ENCODE measurements around the gene GH1.
"Not testable (repeated sequence)": the region's sequence is repeated elsewhere in the genome, so short reads cannot be mapped to it uniquely, and the experiment has no call there.

GH1 gene

GRCh38 chr17:63892316-63893037 lies 26.2 kb downstream of the GH1 start:
- in situ Hi-C loops (cut with MboI; ENCODE audit: low pct_unique_long_range_greater_than_20kb, low sequenced_read_pairs, unreplicated experiment); DNase-seq (ENCODE audit: low spot score): not testable (repeated sequence)

- in situ Hi-C loops (cut with MboI; ENCODE audit: low pct_unique_long_range_greater_than_20kb, low sequenced_read_pairs, unreplicated experiment); DNase-seq (ENCODE audit: low spot score): not testable (repeated sequence)
- TF ChIP-seq CTCF (IDR thresholded peaks at IDR 0.05; ENCODE audit: extremely low read depth, insufficient read depth, missing control alignments) = peak; percentile 50
These were observed 29.4 kb downstream of the GH1 start for GRCh38 chr17:63889026-63889848.

- in situ Hi-C loops (cut with MboI; ENCODE audit: low pct_unique_long_range_greater_than_20kb, low sequenced_read_pairs, unreplicated experiment); DNase-seq (ENCODE audit: low spot score): not testable (repeated sequence)
These were observed 33.5 kb downstream of the GH1 start for GRCh38 chr17:63885119-63885518.

- DNase-seq (ENCODE audit: low spot score); in situ Hi-C loops (cut with MboI; ENCODE audit: low pct_unique_long_range_greater_than_20kb, low sequenced_read_pairs, unreplicated experiment): not testable (repeated sequence)
These were observed 36.0 kb downstream of the GH1 start for GRCh38 chr17:63882626-63883126.

GRCh38 chr17:63881935-63882601 lies 36.6 kb downstream of the GH1 start, which contains the start of gene GH2:
Gene GH2, minus strand, starts transcription at chr17:63881944. Its CDS starts 143 bp downstream, at chr17:63881801.
- DNase-seq (ENCODE audit: low spot score) = peak; percentile 85
- in situ Hi-C loops (cut with MboI; ENCODE audit: low pct_unique_long_range_greater_than_20kb, low sequenced_read_pairs, unreplicated experiment) = no loop called here
- peak; percentile 84 for TF ChIP-seq CTCF (IDR thresholded peaks at IDR 0.05; ENCODE audit: extremely low read depth, insufficient read depth, missing control alignments)

- DNase-seq (ENCODE audit: low spot score); in situ Hi-C loops (cut with MboI; ENCODE audit: low pct_unique_long_range_greater_than_20kb, low sequenced_read_pairs, unreplicated experiment): not testable (repeated sequence)
These were observed 37.3 kb downstream of the GH1 start for GRCh38 chr17:63881337-63881736.

GRCh38 chr17:63880706-63881105 lies 37.9 kb downstream of the GH1 start:
- in situ Hi-C loops (cut with MboI; ENCODE audit: low pct_unique_long_range_greater_than_20kb, low sequenced_read_pairs, unreplicated experiment) = no loop called here

GRCh38 chr17:63878413-63878812 lies 40.2 kb downstream of the GH1 start:
- in situ Hi-C loops (cut with MboI; ENCODE audit: low pct_unique_long_range_greater_than_20kb, low sequenced_read_pairs, unreplicated experiment); DNase-seq (ENCODE audit: low spot score): not testable (repeated sequence)

More at GRCh38 chr17:63880706-63881105, 37.9 kb downstream of the GH1 start:
- no peak for DNase-seq (ENCODE audit: low spot score)
- no peak for TF ChIP-seq CTCF (IDR thresholded peaks at IDR 0.05; ENCODE audit: extremely low read depth, insufficient read depth, missing control alignments)

- DNase-seq (ENCODE audit: low spot score); in situ Hi-C loops (cut with MboI; ENCODE audit: low pct_unique_long_range_greater_than_20kb, low sequenced_read_pairs, unreplicated experiment): not testable (repeated sequence)
These were observed 43.9 kb downstream of the GH1 start for GRCh38 chr17:63874693-63875092.

GRCh38 chr17:63874061-63874626 lies 44.5 kb downstream of the GH1 start:
- in situ Hi-C loops (cut with MboI; ENCODE audit: low pct_unique_long_range_greater_than_20kb, low sequenced_read_pairs, unreplicated experiment); DNase-seq (ENCODE audit: low spot score): not testable (repeated sequence)

GRCh38 chr17:63873577-63873976 lies 45.1 kb downstream of the GH1 start, which contains the start of gene CSH2:
Gene CSH2, minus strand, starts transcription at chr17:63873677. Its CDS starts 63 bp downstream, at chr17:63873614.
- in situ Hi-C loops (cut with MboI; ENCODE audit: low pct_unique_long_range_greater_than_20kb, low sequenced_read_pairs, unreplicated experiment) = not testable (repeated sequence)

GRCh38 chr17:63871646-63872365 lies 46.8 kb downstream of the GH1 start:
- DNase-seq (ENCODE audit: low spot score); in situ Hi-C loops (cut with MboI; ENCODE audit: low pct_unique_long_range_greater_than_20kb, low sequenced_read_pairs, unreplicated experiment): not testable (repeated sequence)

More at GRCh38 chr17:63873577-63873976, 45.1 kb downstream of the GH1 start, which contains the start of gene CSH2:
- DNase-seq (ENCODE audit: low spot score) = not testable (repeated sequence)

Measured in GM13977 (cell line).